HG02970 (cell line): ENCODE results near the gene DMD.

Experiments used
- ATAC-seq: cut with Tn5 transposase; IDR thresholded peaks from one replicate; pipeline ENCODE4 v1.9.1; 2021; ENCODE audit warnings: mild to moderate bottlenecking, moderate library complexity, moderate number of reproducible peaks; ENCODE audit not compliant: unreplicated experiment, low FRiP score

DMD gene

DNA sequence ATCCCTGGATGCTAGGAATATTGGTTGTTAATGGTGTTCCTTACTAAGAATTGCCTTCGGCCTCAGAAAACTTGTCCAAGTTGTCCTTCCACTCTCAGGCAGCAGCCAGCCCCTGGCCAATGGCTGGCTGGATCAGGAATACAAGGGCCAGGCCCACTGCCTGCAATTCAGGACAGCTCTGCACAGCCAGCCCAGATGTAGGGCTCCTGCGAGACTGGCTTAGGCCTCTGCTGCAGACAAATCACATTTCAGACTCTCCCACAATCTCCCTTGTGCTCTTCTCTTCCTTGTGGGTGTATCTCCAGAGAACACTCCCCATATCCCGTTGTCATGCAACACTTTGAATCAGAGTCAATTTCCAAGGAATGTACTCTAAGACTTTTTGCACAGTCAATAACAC is 1391.9 kb downstream of the DMD start:
- ATAC-seq = no peak

DNA sequence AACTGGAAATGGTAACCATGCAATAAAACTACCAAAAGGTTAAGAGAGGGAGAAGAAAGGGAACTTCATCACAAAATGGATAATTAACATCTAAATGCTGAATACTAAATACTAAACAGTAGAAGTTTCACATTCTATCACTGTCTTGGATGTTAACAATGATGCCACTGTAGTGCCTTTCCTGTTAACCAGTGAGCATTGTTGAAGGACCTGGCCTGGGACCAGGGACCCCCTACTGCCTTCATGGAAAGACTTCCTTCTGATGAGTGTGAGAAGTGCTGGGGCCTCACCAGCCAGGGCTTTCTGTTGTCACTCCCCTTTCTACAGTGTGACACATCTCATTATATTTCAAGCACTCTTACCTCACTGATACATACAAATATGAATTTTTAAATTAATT is 1400.2 kb downstream of the DMD start:
- ATAC-seq = no peak

GRCh38 chrX:31808357-31808756 is 1403.0 kb downstream of the DMD start:
- ATAC-seq = no peak

DNA sequence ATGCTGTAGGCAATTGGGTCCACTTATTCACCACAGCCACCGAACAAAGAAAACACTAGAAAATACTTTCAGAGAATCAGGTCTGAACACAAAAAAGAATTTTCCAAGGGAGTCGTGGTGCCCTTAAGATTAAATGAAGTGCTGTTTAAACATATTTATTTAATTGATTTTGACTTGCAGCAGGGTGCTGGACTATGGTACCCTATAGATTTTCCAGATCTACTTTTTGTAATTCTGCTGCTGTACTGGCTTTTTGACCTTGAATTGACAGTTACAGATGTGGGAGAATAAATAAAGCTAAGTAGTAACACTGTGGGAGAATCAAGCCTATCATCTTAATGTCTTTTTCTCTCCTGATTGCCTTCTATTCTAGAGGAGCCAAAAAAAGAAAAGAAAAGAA is 1404.2 kb downstream of the DMD start:
- no peak for ATAC-seq

GRCh38 chrX:31805781-31806180 is 1405.6 kb downstream of the DMD start:
- ATAC-seq = no peak

- no peak for ATAC-seq
These were observed 1411.1 kb downstream of the DMD start for GRCh38 chrX:31800219-31800618.

DNA sequence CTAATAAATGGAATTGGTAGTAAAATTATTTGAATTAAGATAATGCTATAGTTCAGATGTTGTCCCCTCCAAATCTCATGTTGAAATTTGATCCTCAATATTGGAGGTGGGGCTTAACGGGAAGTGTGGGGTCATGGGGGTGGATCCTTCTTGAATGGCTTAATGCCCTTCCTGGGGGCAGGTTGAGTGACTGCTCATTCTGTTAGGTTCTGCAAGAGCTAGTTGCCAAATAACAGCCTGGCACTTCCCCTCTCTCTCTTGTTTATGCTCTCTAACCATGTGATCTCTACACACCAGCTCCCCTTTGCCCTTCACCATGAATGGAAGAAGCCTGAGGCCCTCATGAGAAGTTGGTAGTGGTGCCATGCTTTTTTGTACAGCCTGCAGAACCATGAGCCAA is 1414.7 kb downstream of the DMD start:
- no peak for ATAC-seq

- ATAC-seq = no peak
These were observed 1463.9 kb downstream of the DMD start for GRCh38 chrX:31747411-31747810.

DNA sequence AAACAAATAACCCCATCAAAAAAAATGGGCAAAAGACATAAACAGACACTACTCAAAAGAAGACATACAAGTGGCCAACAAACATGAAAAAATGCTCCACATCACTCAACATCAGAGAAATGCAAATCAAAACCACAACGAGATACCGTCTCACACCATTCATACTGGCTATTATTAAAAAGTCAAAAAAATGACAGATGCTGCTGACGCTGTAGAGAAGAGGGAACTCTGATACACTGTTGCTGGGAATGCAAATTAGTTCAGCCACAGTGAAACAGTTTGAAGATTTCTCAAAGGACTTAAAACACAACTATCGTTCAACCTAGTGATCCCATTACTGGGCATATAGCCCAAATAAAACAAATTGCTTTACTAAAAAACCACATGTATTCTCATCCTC is 1468.3 kb downstream of the DMD start:
- ATAC-seq = no peak

- no peak for ATAC-seq
These were observed 1493.9 kb downstream of the DMD start for GRCh38 chrX:31717474-31717873.

DNA sequence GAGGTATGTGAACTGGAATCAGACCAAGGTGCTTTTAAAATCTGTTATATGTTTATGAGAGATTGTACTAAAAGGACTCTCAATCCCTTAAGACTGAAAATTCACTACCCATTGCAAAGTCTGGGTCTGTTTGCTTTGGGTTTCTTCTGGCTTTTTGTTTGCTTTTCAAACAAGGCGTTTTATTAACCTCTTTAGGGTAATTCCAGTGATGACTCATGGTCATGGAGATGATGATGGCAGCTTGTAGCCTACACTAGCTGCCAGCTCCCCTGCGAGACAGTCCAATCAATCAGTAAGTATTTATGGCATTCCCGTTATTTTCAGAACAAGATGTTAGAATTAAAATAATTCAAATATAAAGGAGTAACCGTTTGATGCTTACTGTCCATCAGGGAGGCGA is 1495.7 kb downstream of the DMD start:
- no peak for ATAC-seq

DNA sequence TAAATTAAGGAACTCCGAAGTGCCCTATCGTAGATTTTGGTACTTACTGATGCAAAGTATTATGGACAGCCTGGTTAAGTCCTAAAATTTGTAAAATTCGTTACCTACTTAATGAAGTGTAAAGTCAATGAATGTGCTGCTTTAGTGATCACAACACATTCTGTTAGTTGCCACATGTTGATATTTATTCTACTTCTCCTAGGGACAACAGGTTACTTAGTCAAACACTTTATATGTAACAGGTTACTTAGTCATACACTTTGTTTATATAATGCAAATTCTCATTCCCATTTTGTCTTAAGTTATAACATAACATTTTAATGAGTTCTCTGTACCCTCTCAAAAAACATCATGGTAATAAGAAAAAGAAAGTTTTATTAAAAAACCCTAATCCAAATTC is 1496.6 kb downstream of the DMD start:
- ATAC-seq = no peak

- no peak for ATAC-seq
These were observed 1498.2 kb downstream of the DMD start for GRCh38 chrX:31713120-31713519.

- ATAC-seq = no peak
These were observed 1500.2 kb downstream of the DMD start for GRCh38 chrX:31711166-31711565.

DNA sequence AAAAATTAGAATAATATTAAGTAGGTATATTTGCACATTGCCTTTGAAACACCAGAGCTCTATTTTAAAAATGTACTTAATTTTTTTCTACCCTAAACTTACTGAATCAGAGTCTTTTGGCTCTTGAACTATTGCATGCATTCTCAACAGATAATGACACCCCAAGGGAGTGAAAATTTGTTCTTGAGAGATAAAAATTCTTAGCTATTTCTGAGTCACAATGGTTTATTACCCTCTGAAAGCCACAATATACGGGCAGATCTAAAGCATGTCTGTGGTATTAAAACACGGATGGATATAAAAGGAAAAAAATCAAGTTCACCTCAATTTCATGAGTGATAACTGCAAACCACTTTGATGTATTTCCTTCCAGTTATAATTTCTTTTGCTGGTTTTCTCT is 1503.2 kb downstream of the DMD start:
- ATAC-seq = no peak

- no peak for ATAC-seq
These were observed 1504.9 kb downstream of the DMD start for GRCh38 chrX:31706466-31706865.

DNA sequence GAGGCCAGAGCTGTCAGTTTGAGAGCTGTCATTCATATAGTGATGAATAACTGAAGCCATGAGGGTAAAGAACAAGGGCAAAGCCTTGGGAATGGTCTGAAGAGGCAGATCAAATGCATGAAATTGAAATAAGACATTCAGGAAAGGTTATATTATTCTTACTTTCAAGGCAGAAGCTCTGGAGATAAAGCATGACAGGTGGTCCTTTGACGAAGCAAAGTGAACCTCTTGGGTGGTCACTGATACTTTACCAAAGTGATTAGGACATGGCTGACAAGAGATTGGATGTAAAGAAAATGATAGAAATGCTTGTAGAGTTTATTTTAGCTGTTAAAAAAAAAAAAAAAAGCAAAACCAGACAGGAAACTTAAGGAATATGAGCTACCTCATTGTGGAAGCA is 1505.5 kb downstream of the DMD start:
- no peak for ATAC-seq

GRCh38 chrX:31704938-31705337 is 1506.4 kb downstream of the DMD start:
- no peak for ATAC-seq

DNA sequence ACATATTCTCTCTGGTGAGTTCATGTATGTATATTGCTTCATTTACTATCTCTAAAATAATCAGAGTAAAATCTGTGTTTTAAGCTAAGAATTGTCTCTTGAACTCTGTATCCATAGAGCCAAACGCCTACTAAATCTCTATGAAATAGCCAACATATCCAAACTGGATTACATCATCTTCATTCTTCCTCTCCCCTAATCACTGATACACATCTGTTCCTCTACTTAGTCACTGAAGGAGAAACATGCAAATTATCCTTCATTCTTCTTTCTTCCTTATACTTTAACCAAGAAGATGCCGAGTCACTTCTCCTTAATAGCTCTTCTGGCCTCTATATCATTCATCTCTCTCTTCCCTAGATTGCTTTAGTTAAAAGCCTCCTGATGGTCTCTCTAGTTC is 1509.1 kb downstream of the DMD start:
- ATAC-seq = no peak

DNA sequence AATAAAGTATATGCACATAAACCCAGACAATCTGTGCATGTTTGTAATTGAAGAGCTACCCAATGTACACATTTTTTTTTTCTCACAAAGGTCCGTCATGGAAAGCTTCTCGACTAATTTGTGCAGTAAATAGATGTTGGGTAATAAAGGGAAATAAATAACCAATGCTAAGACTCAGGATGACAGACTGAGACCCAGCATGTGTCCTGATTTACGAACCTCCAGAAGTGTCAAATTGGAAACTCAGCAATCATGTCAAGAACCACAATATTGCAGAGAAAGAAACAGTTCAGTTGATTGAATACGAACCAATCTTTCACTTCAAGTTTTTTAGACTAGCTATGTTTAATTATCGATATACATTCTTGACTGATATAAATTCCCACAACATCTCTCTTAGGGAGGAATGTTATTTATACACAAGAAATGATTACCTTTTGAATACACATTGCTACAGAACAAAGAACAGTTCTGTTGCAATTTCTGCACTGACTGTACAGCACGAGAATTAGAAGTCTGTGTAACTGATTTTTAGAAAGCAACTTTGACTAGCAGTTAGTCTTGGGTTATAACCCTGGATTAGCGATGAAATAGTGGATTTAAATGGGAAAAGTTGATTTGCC is 1513.9 kb downstream of the DMD start:
- no peak for ATAC-seq

DNA sequence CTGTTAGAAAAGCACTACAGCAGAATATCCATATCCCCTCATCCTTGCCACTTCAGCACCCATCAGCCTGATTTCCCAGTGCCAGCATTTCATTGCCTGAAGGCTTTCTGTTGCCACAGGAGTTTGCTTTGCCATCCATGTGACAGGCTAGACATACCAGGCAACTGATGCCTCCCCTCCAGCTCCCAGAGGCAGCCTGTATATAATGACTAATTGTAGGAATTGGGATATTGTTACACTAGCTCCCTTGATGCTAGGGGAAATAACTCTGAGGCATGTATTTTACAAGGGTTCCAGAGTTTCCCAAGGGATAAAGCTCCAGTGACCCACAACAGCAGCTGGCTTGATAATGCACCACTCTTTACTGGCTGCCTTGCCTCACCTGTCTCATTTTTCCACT is 1531.5 kb downstream of the DMD start:
- ATAC-seq = no peak

DNA sequence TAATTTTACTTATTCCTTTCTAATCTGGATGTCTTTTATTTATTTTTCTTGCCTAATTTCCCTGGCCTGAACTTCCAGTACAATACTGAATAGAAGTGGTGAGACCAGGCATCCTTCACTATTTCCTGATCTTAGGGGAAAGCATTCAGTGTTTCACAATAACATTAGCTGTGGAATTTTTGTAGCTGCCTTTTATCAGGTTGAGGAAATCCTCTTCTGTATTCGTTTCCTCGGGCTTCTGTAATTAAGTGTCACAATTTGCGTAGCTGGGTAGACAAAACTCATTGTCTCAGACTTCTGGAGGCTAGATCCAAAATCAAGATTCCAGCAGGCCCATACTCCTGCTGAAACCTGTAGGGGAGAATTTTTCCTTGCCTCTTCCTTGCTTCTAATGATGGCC is 1541.1 kb downstream of the DMD start:
- no peak for ATAC-seq

- ATAC-seq = no peak
These were observed 1545.9 kb downstream of the DMD start for GRCh38 chrX:31665454-31665853.
